Gastroesophageal sphincter (tissue), 3 donors: ENCODE data around the gene RPS10.

Source experiments
- CTCF ChIP-seq, 4 experiments: fragments of 200-600 bp in 2 of 4; fragments of 450-650 bp in 2 of 4; sonication (generic) in 1 of 4; IDR thresholded peaks; one replicate each; pipeline ENCODE4 v1.5.1; 2017 to 2019; ENCODE audit warnings: antibody characterized with exemption in 4 of 4, mild to moderate bottlenecking in 2 of 4, moderate library complexity in 2 of 4
- EP300 ChIP-seq: sonication (generic); formaldehyde crosslinking; IDR thresholded peaks from one replicate; pipeline ENCODE4 v1.6.1; 2017; ENCODE audit warnings: antibody characterized with exemption, mild to moderate bottlenecking
- POLR2A ChIP-seq, 2 donors: fragments of 450-650 bp; IDR thresholded peaks; one replicate each; pipeline ENCODE4 v1.6.1; 2017; ENCODE audit warnings: antibody characterized with exemption in 2 of 2, mild to moderate bottlenecking in 2 of 2, moderate library complexity in 1 of 2
- POLR2AphosphoS5 ChIP-seq: sonication (generic); formaldehyde crosslinking; IDR thresholded peaks from one replicate; pipeline ENCODE4 v1.6.1; 2017; ENCODE audit warnings: antibody characterized with exemption

- TF ChIP-seq CTCF (IDR thresholded peaks at IDR 0.05) (no peak), EP300 (no peak), POLR2A (IDR thresholded peaks at IDR 0.05) (no peak), POLR2AphosphoS5 (no peak)
Observed at GRCh38 chr6:34424200-34425131, 1.4 kb downstream of the RPS10 start.
